Measurements from ENCODE around the gene ISL2. TPM values are rescaled to one million over a fixed set of nuclear protein-coding genes. Genes with fewer than 3 reads are reported as not detected.

ISL2 gene
- total and polyA plus RNA-seq, 2 donors (not counting 1 experiment from before 2014, with no cell fraction given) = 0.03 to 0.17 TPM

DNA sequence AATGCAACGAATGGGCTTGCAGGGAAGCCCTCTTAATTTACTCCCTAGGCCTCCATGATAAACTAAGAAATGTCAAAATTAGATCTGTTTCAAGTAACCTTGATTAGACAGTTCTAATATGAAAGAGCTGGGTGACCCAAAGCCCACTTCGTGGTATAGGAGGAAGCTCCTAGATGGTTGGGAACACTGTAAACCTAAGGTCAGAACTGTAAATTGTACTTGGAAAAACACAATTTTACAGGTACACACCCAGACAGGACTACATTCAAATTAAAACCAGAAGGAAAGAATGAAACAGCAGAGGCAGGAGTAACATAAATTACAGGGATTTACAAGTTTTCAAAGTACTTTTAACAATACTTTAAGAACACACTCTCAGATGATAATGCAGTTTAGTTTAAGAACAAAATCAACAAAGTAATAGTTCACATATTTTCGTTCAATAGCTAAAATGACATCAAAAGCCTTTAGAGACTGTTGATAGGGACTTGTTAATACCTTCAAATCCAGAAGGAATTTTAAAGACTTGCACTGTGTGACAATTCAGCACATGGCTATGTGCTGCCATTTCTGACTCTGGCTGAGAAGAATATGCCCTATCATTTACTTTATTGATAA, 18.4 kb downstream of the ISL2 start:
- H3K4me3 ChIP-seq (replicated peaks in 1 of 4; ENCODE audit: control extremely low read depth in 1 of 4, insufficient read depth in 1 of 4, low read depth in 3 of 4, low read length in 4 of 4) = no peak overlapping the region
- TF ChIP-seq, protein P1, sequence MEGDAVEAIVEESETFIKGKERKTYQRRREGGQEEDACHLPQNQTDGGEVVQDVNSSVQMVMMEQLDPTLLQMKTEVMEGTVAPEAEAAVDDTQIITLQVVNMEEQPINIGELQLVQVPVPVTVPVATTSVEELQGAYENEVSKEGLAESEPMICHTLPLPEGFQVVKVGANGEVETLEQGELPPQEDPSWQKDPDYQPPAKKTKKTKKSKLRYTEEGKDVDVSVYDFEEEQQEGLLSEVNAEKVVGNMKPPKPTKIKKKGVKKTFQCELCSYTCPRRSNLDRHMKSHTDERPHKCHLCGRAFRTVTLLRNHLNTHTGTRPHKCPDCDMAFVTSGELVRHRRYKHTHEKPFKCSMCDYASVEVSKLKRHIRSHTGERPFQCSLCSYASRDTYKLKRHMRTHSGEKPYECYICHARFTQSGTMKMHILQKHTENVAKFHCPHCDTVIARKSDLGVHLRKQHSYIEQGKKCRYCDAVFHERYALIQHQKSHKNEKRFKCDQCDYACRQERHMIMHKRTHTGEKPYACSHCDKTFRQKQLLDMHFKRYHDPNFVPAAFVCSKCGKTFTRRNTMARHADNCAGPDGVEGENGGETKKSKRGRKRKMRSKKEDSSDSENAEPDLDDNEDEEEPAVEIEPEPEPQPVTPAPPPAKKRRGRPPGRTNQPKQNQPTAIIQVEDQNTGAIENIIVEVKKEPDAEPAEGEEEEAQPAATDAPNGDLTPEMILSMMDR (conservative IDR thresholded peaks at IDR 0.05 in 1 of 2, IDR thresholded peaks at IDR 0.05 in 1 of 2; ENCODE audit: low read depth in 1 of 2, low read length in 2 of 2) = no peak
- TF ChIP-seq EZH2 (IDR thresholded peaks at IDR 0.05; ENCODE audit: low read length, missing control alignments) = no peak
- no peaks in the 10 kb centered on the region for H3K27me3 ChIP-seq (ENCODE audit: control insufficient read depth, insufficient read depth, low read length)
- no peak overlapping the region for H2AFZ ChIP-seq (ENCODE audit: low read length)
- H3K9me3 ChIP-seq (ENCODE audit: control insufficient read depth, insufficient read depth, low read depth, low read length) = no peaks in the 10 kb centered on the region
- no peaks in the 10 kb centered on the region for H3K79me2 ChIP-seq (ENCODE audit: control insufficient read depth, insufficient read depth, low read length)
- H3K4me1 ChIP-seq (ENCODE audit: control insufficient read depth, extremely low read depth, insufficient read depth, low read length) = no peaks in the 10 kb centered on the region
- no peak overlapping the region for H3K27ac ChIP-seq (ENCODE audit: insufficient read depth, low read length)
- H3K4me2 ChIP-seq (ENCODE audit: extremely low read depth, insufficient read depth, low read length) = no peak overlapping the region
- no peak overlapping the region for H3K9ac ChIP-seq (ENCODE audit: insufficient read depth, low read length)
- H4K20me1 ChIP-seq (ENCODE audit: control insufficient read depth, extremely low read depth, insufficient read depth, low read length) = no peaks in the 10 kb centered on the region
- no peaks in the 10 kb centered on the region for H3K36me3 ChIP-seq (ENCODE audit: control insufficient read depth, insufficient read depth, low read length)
- DNase-seq (ENCODE audit: low read depth in 2 of 2) = no peak

DNA sequence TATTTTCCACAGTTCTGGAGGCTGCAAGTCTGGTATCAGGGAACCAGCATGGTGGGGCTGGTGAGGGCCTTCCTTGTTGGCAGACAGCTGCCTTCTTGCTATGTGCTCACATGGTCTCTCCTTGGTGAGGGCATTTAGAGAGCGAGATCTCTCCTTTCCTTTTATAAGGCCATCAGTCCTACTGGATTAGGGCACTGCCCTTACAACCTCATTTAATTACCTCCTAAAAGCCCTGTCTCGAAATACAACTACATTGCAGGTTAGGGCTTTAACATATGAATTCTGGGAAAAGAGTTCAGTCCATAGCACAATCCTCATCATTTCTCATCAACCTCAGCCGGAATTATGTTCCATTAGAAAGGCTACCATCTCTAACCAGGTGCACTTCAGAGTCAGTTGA, 21.9 kb downstream of the ISL2 start:
- DNase-seq (ENCODE audit: low read depth in 2 of 2) = no peak
- Histone ChIP-seq H3K4me3 (replicated peaks in 1 of 4; ENCODE audit: control extremely low read depth in 1 of 4, insufficient read depth in 1 of 4, low read depth in 3 of 4, low read length in 4 of 4) (no peak overlapping the region), H3K79me2 (ENCODE audit: control insufficient read depth, insufficient read depth, low read length) (no peaks in the 10 kb centered on the region), H3K36me3 (ENCODE audit: control insufficient read depth, insufficient read depth, low read length) (no peaks in the 10 kb centered on the region), H3K9ac (ENCODE audit: insufficient read depth, low read length) (no peak overlapping the region), H3K27ac (ENCODE audit: insufficient read depth, low read length) (no peak overlapping the region), H3K9me3 (ENCODE audit: control insufficient read depth, insufficient read depth, low read depth, low read length) (no peaks in the 10 kb centered on the region), H4K20me1 (ENCODE audit: control insufficient read depth, extremely low read depth, insufficient read depth, low read length) (no peaks in the 10 kb centered on the region), H3K4me1 (ENCODE audit: control insufficient read depth, extremely low read depth, insufficient read depth, low read length) (no peaks in the 10 kb centered on the region), H3K4me2 (ENCODE audit: extremely low read depth, insufficient read depth, low read length) (no peak overlapping the region), H2AFZ (ENCODE audit: low read length) (no peak overlapping the region), H3K27me3 (ENCODE audit: control insufficient read depth, insufficient read depth, low read length) (no peaks in the 10 kb centered on the region)
- TF ChIP-seq EZH2 (IDR thresholded peaks at IDR 0.05; ENCODE audit: low read length, missing control alignments) = no peak
- TF ChIP-seq, protein P1 (conservative IDR thresholded peaks at IDR 0.05 in 1 of 2, IDR thresholded peaks at IDR 0.05 in 1 of 2; ENCODE audit: low read depth in 1 of 2, low read length in 2 of 2) = no peak

GRCh38 chr15:76359152-76359551, 22.6 kb downstream of the ISL2 start:
- no peaks in the 10 kb centered on the region for H3K4me1 ChIP-seq (ENCODE audit: control insufficient read depth, extremely low read depth, insufficient read depth, low read length)
- no peaks in the 10 kb centered on the region for H3K79me2 ChIP-seq (ENCODE audit: control insufficient read depth, insufficient read depth, low read length)
- no peak overlapping the region for H3K4me3 ChIP-seq (replicated peaks in 1 of 4; ENCODE audit: control extremely low read depth in 1 of 4, insufficient read depth in 1 of 4, low read depth in 3 of 4, low read length in 4 of 4)
- no peaks in the 10 kb centered on the region for H4K20me1 ChIP-seq (ENCODE audit: control insufficient read depth, extremely low read depth, insufficient read depth, low read length)
- DNase-seq (ENCODE audit: low read depth in 2 of 2) = no peak
- H3K36me3 ChIP-seq (ENCODE audit: control insufficient read depth, insufficient read depth, low read length) = no peaks in the 10 kb centered on the region
- no peak overlapping the region for H3K4me2 ChIP-seq (ENCODE audit: extremely low read depth, insufficient read depth, low read length)
- H3K9ac ChIP-seq (ENCODE audit: insufficient read depth, low read length) = no peak overlapping the region
- no peak overlapping the region for H3K27ac ChIP-seq (ENCODE audit: insufficient read depth, low read length)
- no peak overlapping the region for H2AFZ ChIP-seq (ENCODE audit: low read length)
- no peaks in the 10 kb centered on the region for H3K9me3 ChIP-seq (ENCODE audit: control insufficient read depth, insufficient read depth, low read depth, low read length)
- H3K27me3 ChIP-seq (ENCODE audit: control insufficient read depth, insufficient read depth, low read length) = no peaks in the 10 kb centered on the region
- TF ChIP-seq, protein P1 (conservative IDR thresholded peaks at IDR 0.05 in 1 of 2, IDR thresholded peaks at IDR 0.05 in 1 of 2; ENCODE audit: low read depth in 1 of 2, low read length in 2 of 2) = no peak
- no peak for TF ChIP-seq EZH2 (IDR thresholded peaks at IDR 0.05; ENCODE audit: low read length, missing control alignments)

All from fibroblast of lung (primary cell).